Suprapubic skin (tissue), 3 donors: ENCODE data around the gene ADAMTS15.

ENCODE experiments used
- CTCF ChIP-seq, 2 donors: fragments of 200-600 bp in 1 of 2; fragments of 450-650 bp in 1 of 2; sonication (generic) in 1 of 2; IDR thresholded peaks; one replicate each; pipeline ENCODE4 v1.5.1; 2016 to 2019; ENCODE audit warnings: antibody characterized with exemption in 2 of 2, mild to moderate bottlenecking in 1 of 2, moderate library complexity in 1 of 2
- EP300 ChIP-seq: sonication (generic); formaldehyde crosslinking; IDR thresholded peaks from one replicate; pipeline ENCODE4 v1.6.1; 2017; ENCODE audit warnings: antibody characterized with exemption
- POLR2A ChIP-seq, 2 donors: fragments of 450-650 bp; IDR thresholded peaks; one replicate each; pipeline ENCODE4 v1.6.1; 2017; ENCODE audit warnings: antibody characterized with exemption in 2 of 2, mild to moderate bottlenecking in 2 of 2, moderate library complexity in 2 of 2

- no peak for TF ChIP-seq POLR2A (IDR thresholded peaks at IDR 0.05)
- TF ChIP-seq CTCF (IDR thresholded peaks at IDR 0.05): no peak
- no peak for TF ChIP-seq EP300
Observed at GRCh38 chr11:130411223-130411622, 37.2 kb upstream of the ADAMTS15 start.
